Neutrophil (primary cell): ENCODE data around the gene DRD2.

Source experiments
- H3K27ac ChIP-seq: fragments of 200-600 bp; sonication (generic); 2 replicates; pipeline ENCODE4 v1.5.1; 2016; ENCODE audit warnings: mild to moderate bottlenecking, moderate library complexity
- H3K27me3 ChIP-seq: fragments of 200-600 bp; sonication (generic); 2 replicates; pipeline ENCODE4 v1.6.0; 2016; ENCODE audit warnings: mild to moderate bottlenecking
- H3K36me3 ChIP-seq: fragments of 200-600 bp; sonication (generic); 2 replicates; pipeline ENCODE4 v1.5.1; 2017
- H3K4me1 ChIP-seq, 2 experiments: fragments of 200-600 bp in 1 of 2; sonication (generic) in 1 of 2; 1 replicate in 1 of 2; 2 replicates in 1 of 2; pipeline versions ENCODE4 v1.5.1 to v1.6.1; 2013 to 2016; ENCODE audit warnings: low read depth in 1 of 2, low read length in 1 of 2, mild to moderate bottlenecking in 1 of 2, moderate library complexity in 1 of 2; ENCODE audit not compliant: control insufficient read depth in 1 of 2, insufficient read depth in 1 of 2
- H3K4me3 ChIP-seq, 2 experiments: fragments of 200-600 bp in 1 of 2; sonication (generic) in 1 of 2; 1 replicate in 1 of 2; 2 replicates in 1 of 2; pipeline ENCODE4 v1.5.1; 2013 to 2016; ENCODE audit warnings: low read depth in 1 of 2, low read length in 1 of 2, mild to moderate bottlenecking in 1 of 2, moderate library complexity in 1 of 2
- H3K9me3 ChIP-seq: fragments of 200-600 bp; sonication (generic); 2 replicates; pipeline ENCODE4 v1.5.1; 2016
- TF ChIP-seq, protein P1 (sequence below): fragments of 200-600 bp; sonication (generic); IDR thresholded peaks from 2 replicates; pipeline ENCODE4 v1.5.1; 2016; ENCODE audit warnings: antibody characterized with exemption

Gene DRD2

GRCh38 chr11:113446938-113447337, 28.3 kb downstream of the DRD2 start:
- peaks cover 2% of the 10 kb centered on the region for H3K27me3 ChIP-seq
- H3K27ac ChIP-seq, result no peak overlapping the region
- H3K4me3 ChIP-seq, result no peak overlapping the region
- H3K4me1 ChIP-seq, result no peaks in the 10 kb centered on the region
- TF ChIP-seq, protein P1, sequence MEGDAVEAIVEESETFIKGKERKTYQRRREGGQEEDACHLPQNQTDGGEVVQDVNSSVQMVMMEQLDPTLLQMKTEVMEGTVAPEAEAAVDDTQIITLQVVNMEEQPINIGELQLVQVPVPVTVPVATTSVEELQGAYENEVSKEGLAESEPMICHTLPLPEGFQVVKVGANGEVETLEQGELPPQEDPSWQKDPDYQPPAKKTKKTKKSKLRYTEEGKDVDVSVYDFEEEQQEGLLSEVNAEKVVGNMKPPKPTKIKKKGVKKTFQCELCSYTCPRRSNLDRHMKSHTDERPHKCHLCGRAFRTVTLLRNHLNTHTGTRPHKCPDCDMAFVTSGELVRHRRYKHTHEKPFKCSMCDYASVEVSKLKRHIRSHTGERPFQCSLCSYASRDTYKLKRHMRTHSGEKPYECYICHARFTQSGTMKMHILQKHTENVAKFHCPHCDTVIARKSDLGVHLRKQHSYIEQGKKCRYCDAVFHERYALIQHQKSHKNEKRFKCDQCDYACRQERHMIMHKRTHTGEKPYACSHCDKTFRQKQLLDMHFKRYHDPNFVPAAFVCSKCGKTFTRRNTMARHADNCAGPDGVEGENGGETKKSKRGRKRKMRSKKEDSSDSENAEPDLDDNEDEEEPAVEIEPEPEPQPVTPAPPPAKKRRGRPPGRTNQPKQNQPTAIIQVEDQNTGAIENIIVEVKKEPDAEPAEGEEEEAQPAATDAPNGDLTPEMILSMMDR, result no peak
- no peaks in the 10 kb centered on the region for H3K36me3 ChIP-seq
- no peaks in the 10 kb centered on the region for H3K9me3 ChIP-seq

- Histone ChIP-seq H3K4me3 (no peak overlapping the region), H3K9me3 (no peaks in the 10 kb centered on the region), H3K4me1 (no peaks in the 10 kb centered on the region), H3K36me3 (no peaks in the 10 kb centered on the region), H3K27ac (no peak overlapping the region), H3K27me3 (no peaks in the 10 kb centered on the region)
- TF ChIP-seq, protein P1, result no peak
Observed at GRCh38 chr11:113446112-113446511, 29.1 kb downstream of the DRD2 start.

DNA sequence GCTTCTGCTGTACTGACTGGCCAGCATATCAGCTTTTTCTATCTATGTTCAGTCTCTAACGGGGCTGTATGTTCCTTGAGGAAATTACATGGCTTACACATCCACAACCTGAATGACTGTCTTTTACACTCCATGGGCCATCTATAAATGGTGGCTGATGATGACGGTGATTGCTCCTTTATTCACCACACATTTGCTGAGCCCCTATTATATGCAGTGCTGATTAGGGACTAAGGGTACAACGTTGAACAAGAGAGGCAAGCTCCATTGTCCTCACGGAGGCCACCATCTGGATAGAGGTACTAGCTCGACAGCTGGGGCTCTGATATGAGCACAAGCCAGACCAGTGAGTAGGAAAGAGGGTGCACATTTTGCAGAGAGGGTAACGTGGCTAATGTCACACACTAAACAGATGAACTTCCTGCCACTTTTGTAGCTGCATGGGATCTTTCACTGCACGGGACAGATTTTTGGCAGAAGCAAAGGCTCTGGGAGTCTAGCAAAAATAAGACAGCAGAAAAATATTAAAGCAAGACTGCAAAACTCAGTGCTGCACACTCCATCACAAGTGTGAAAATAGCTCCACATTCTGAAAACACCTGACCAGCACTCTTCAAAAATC, 30.6 kb downstream of the DRD2 start:
- Histone ChIP-seq H3K27me3 (no peaks in the 10 kb centered on the region), H3K4me1 (no peaks in the 10 kb centered on the region), H3K36me3 (no peaks in the 10 kb centered on the region), H3K9me3 (no peaks in the 10 kb centered on the region), H3K27ac (no peak overlapping the region), H3K4me3 (no peak overlapping the region)
- TF ChIP-seq, protein P1, result no peak

GRCh38 chr11:113440816-113441215, 34.4 kb downstream of the DRD2 start:
- no peaks in the 10 kb centered on the region for H3K36me3 ChIP-seq
- no peaks in the 10 kb centered on the region for H3K4me1 ChIP-seq
- no peaks in the 10 kb centered on the region for H3K9me3 ChIP-seq
- H3K4me3 ChIP-seq, result no peak overlapping the region
- no peaks in the 10 kb centered on the region for H3K27me3 ChIP-seq
- TF ChIP-seq, protein P1, result no peak
- H3K27ac ChIP-seq, result no peak overlapping the region

- no peaks in the 10 kb centered on the region for H3K4me1 ChIP-seq
- H3K36me3 ChIP-seq, result no peaks in the 10 kb centered on the region
- no peaks in the 10 kb centered on the region for H3K9me3 ChIP-seq
- H3K27ac ChIP-seq, result no peak overlapping the region
- H3K4me3 ChIP-seq, result no peak overlapping the region
- no peaks in the 10 kb centered on the region for H3K27me3 ChIP-seq
- TF ChIP-seq, protein P1, result no peak
Observed at GRCh38 chr11:113436672-113437252, 38.4 kb downstream of the DRD2 start.
